Neural crest cell (in vitro differentiated cells): ENCODE data around the gene ABHD8. TPM values are rescaled to one million over a fixed set of nuclear protein-coding genes. Genes with fewer than 3 reads are reported as not detected.

Source experiments
- DNase-seq: peaks from one replicate; pipeline ENCODE4 v3.0.0; 2021; ENCODE audit warnings: low read depth, mixed read lengths, low spot score
- H3K27ac Mint-ChIP-seq: one replicate; pipeline ENCODE4 v1.8.0; 2021; ENCODE audit warnings: mild to moderate bottlenecking, mixed read lengths; ENCODE audit not compliant: unreplicated experiment
- H3K27me3 Mint-ChIP-seq: 2 replicates; pipeline ENCODE4 v1.8.0; 2021; ENCODE audit warnings: low read depth, mild to moderate bottlenecking, mixed read lengths
- H3K36me3 Mint-ChIP-seq: 2 replicates; pipeline ENCODE4 v1.8.0; 2021; ENCODE audit warnings: low read depth, mild to moderate bottlenecking, mixed read lengths
- H3K4me1 Mint-ChIP-seq: 2 replicates; pipeline ENCODE4 v1.8.0; 2021; ENCODE audit warnings: mixed read lengths
- H3K4me3 Mint-ChIP-seq: one replicate; pipeline ENCODE4 v1.8.0; 2021; ENCODE audit warnings: mild to moderate bottlenecking, mixed read lengths
- H3K9me3 Mint-ChIP-seq: 2 replicates; pipeline ENCODE4 v1.8.0; 2021; ENCODE audit warnings: mixed read lengths
- total RNA-seq: library from RNA; stranded (reverse); gene quantifications from 2 replicates; pipeline ENCODE4 v1.2.1, GENCODE V29; 2021
- TF ChIP-seq, protein P1 (sequence below): fragments of 200-600 bp; sonication (generic); conservative IDR thresholded peaks from 2 replicates; pipeline ENCODE4 v1.5.0; 2021; ENCODE audit warnings: antibody characterized with exemption, mild to moderate bottlenecking

The ABHD8 gene
- total RNA-seq, 1 donor from 2014 or later: 8.5 TPM

DNA sequence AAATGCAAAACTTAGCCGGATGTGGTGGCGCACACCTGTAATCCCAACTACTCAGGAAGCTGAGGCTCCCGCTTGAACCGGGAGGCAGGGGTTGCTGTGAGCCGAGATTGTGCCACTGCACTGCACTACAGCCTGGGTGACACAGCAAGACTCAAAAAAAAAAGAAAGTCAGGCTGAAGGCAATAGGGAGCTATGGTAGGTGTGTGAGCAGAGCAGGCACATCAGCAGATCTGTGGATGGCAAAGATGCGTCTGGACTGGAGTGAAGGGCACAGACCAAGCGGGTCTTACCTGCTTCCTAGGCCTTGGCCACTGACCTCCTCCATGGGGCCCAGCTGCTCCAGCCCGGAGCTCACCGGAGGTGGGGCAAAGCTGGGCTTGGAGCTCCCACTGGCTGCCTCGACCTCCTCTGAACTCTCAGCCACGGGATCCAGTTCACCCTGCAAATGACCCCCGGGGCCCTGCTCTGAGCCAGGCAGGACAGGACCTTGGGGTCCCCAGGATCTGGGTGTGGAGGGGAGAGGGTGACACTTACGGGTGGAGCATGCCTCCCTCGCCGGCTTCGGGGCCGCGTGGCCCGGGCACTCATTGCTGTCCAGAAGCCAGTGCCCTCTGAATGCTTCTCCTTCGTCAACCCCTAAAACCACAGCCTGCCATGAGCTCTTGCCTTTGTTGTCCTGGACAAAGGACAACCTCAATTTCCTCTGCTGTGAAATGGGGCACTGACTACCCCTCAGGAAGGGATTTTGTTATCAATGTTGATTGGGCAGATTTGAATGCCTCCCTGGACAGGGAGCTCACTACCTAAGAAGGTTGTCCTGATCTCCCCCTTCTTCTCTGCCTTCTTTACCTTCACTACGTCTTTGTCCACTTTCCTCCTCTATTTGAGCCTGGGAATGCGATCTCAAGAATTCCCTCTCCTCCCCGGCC lies 39.2 kb downstream of the ABHD8 start:
- DNase-seq: no peak
- TF ChIP-seq, protein P1, sequence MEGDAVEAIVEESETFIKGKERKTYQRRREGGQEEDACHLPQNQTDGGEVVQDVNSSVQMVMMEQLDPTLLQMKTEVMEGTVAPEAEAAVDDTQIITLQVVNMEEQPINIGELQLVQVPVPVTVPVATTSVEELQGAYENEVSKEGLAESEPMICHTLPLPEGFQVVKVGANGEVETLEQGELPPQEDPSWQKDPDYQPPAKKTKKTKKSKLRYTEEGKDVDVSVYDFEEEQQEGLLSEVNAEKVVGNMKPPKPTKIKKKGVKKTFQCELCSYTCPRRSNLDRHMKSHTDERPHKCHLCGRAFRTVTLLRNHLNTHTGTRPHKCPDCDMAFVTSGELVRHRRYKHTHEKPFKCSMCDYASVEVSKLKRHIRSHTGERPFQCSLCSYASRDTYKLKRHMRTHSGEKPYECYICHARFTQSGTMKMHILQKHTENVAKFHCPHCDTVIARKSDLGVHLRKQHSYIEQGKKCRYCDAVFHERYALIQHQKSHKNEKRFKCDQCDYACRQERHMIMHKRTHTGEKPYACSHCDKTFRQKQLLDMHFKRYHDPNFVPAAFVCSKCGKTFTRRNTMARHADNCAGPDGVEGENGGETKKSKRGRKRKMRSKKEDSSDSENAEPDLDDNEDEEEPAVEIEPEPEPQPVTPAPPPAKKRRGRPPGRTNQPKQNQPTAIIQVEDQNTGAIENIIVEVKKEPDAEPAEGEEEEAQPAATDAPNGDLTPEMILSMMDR: no peak
- peaks cover 5% of the 10 kb centered on the region for H3K27me3 Mint-ChIP-seq
- H3K4me1 Mint-ChIP-seq: peaks cover 20% of the 10 kb centered on the region
- H3K4me3 Mint-ChIP-seq: no peak overlapping the region
- no peaks in the 10 kb centered on the region for H3K36me3 Mint-ChIP-seq
- H3K27ac Mint-ChIP-seq: no peak overlapping the region
- H3K9me3 Mint-ChIP-seq: peaks cover 5% of the 10 kb centered on the region

DNA sequence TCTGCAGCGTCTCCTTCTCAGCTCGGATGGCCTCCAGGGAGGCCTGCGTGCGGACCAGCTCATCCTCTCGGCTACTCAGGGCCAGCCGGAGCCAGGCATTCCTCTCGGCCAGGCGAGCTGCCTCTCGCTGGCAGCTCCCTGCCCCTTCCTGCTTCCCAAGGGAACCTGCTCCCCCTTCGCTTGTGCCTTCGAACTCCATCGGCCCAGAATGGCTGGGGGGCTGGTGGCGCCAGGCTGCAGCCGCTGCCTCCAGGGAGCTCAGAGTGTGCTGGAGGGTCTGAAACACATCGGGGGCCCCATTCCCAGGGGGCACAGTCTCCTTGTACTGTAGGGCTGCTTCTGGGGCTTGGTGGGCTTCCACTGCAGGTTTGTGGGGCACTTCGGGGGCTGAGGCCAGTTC lies 40.7 kb downstream of the ABHD8 start:
- Mint-ChIP-seq H3K4me3 (no peak overlapping the region), H3K27me3 (peaks cover 5% of the 10 kb centered on the region), H3K4me1 (peaks cover 13% of the 10 kb centered on the region), H3K27ac (no peak overlapping the region), H3K9me3 (peaks cover 5% of the 10 kb centered on the region), H3K36me3 (no peaks in the 10 kb centered on the region)
- TF ChIP-seq, protein P1: no peak
- no peak for DNase-seq

DNA sequence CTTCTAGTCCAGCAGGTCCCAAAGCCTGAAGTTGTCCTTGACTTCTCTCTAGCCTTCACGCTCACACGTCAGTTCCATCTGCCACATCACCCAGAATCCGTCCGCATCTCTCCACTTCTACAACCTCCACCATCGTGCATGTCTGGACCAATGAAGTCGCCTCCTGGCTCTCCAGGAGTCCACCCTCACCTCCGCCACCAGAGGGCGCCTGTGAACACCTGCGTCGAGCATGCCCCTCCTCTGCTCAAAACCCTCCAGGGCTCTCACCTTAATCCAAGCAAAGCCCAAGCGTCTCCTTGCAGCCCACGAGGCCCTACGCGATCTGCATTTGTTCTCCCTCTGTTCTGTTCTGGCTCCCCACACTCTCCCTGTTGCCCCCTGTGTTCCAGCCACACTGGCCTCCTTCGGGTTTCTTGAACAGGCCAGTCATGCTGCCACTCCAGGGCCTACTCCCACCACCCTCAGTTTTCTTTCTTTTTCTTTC lies 42.3 kb downstream of the ABHD8 start:
- DNase-seq: peak; percentile 88
- no peak overlapping the region for H3K4me3 Mint-ChIP-seq
- H3K27ac Mint-ChIP-seq: peak overlapping the region; percentile 52
- H3K27me3 Mint-ChIP-seq: peaks cover 2% of the 10 kb centered on the region
- H3K4me1 Mint-ChIP-seq: peaks cover 6% of the 10 kb centered on the region
- TF ChIP-seq, protein P1: peak; percentile 98
- H3K36me3 Mint-ChIP-seq: no peaks in the 10 kb centered on the region
- no peaks in the 10 kb centered on the region for H3K9me3 Mint-ChIP-seq

DNA sequence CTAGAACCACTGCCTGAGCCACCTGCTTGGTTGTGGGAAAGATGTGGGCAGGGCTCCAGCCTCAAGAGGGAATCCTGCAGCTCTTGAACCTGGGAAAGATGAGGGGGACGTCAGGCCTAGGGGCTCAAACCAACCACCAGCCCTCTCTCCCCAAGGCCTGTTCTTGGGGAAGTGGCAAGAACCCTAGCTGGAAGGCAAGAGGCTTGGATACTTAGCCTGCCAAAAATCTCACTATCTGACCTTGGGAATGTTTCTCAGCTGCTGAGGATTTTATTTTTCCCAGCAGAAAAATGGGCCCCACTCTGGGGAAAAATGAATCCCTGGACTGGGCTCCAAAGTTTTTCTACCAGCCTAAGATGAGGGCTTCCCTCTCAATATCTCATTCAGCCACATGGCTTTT lies 43.3 kb downstream of the ABHD8 start:
- TF ChIP-seq, protein P1: no peak
- no peak overlapping the region for H3K4me3 Mint-ChIP-seq
- no peaks in the 10 kb centered on the region for H3K9me3 Mint-ChIP-seq
- H3K4me1 Mint-ChIP-seq: peaks cover 6% of the 10 kb centered on the region
- H3K36me3 Mint-ChIP-seq: no peaks in the 10 kb centered on the region
- H3K27ac Mint-ChIP-seq: no peak overlapping the region
- DNase-seq: no peak
- H3K27me3 Mint-ChIP-seq: peaks cover 2% of the 10 kb centered on the region

DNA sequence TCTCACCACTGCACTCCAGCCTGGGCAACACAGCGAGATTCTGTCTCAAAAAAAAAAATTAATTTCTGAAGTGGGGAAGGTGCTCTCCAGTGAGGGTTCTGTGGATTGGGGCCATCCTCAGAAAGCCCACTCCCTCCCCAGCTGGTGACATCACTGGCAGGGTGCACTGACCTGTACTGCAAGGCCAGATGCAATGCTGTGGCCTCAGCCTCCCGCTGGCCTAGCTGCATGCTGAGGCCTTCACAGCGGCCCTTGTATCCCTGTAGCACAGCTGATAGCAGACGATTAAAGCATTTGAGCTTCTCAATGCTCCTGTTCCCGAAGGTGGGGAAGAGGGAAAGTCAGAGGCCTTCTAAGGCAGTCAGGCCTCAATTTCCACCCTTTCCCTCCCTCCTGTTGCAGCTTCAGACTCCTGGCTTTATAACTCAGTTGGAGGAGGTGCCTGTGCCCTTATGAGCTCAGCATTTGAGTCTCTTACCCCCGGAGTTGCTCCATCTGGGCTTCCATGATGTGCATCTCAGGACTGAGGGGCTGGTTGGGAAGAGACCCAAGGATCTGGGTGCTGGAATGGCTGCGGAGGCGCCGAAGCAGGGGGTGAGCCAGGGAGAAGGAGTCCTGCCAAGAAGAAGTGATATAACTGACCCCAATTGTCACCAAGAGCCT lies 44.0 kb downstream of the ABHD8 start:
- H3K4me3 Mint-ChIP-seq: no peak overlapping the region
- DNase-seq: no peak

More for the DNA sequence above, 44.0 kb downstream of the ABHD8 start:
- TF ChIP-seq, protein P1: no peak
- no peak overlapping the region for H3K27ac Mint-ChIP-seq
- H3K27me3 Mint-ChIP-seq: peaks cover 2% of the 10 kb centered on the region
- H3K36me3 Mint-ChIP-seq: no peaks in the 10 kb centered on the region
- H3K4me1 Mint-ChIP-seq: peaks cover 6% of the 10 kb centered on the region
- no peaks in the 10 kb centered on the region for H3K9me3 Mint-ChIP-seq
